GM21423 (cell line): ENCODE data around the gene DLG3.

ENCODE experiments used
- ATAC-seq: cut with Tn5 transposase; IDR thresholded peaks from one replicate; pipeline ENCODE4 v1.9.1; 2021; ENCODE audit warnings: mild to moderate bottlenecking, moderate library complexity; ENCODE audit not compliant: unreplicated experiment

The DLG3 gene

DNA sequence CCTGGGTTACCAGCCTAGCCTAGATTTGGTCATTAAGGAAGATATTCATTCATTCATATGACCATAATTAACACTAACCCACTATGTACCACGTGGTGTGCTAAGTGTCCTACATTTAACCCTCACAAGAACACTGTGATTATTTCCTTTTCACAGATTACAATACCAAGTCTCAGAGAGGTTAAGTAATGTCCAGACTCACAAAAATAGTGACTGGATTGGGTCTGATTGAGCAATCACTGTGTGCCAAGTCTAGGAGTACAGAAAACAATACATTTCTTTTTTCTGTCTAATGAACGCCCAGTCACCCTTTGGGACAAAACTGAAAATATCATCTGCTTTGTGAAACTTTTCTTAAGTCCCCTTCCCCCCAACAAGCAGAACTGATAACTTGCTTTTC is 7.6 kb upstream of the DLG3 start:
- no peak for ATAC-seq

- no peak for ATAC-seq
Observed at GRCh38 chrX:70437921-70438665, 6.5 kb upstream of the DLG3 start.

DNA sequence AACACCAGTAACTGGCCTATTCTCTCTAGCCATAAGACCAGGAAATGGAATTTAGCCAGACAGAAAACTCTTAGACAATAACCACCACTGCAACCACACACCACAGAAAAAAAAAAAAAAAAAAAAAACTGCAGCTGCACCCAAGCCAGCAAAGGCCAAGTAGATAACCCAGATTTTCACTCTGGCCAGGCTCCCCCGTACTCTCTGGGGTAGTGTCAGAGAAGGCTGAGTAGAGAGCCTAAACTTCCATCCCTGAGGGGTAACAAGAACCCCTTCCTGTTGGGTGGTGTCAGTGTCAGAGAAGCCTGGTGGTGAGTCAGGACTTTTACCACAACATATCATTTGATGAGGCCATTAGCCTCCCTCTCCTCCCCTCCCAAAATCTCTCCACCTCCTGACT is 5.6 kb upstream of the DLG3 start:
- ATAC-seq = no peak

DNA sequence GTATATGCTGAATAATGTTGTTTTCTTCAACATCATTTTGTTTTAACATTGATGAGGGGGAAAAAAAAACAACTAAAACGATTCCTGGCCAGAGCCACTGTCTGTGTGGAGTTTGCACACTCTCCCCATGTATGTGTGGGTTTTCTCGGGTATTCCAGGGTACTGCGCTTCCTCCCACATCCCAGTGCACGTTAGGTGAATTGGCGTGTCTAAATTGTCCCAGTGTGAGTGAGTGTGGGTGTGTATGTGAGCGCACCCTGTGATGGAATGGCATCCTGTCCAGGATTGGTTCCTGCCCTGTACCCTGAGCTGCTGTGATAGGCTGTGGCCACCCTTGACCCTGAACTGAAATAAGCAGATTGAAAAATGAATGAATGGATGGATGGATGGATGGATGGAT is 2.4 kb upstream of the DLG3 start:
- no peak for ATAC-seq

- no peak for ATAC-seq
Observed at GRCh38 chrX:70444946-70445656, 466 bp downstream of the DLG3 start.

- ATAC-seq = no peak
Observed at GRCh38 chrX:70445951-70446350, 1.3 kb downstream of the DLG3 start.

- no peak for ATAC-seq
Observed at GRCh38 chrX:70446380-70447350, 2.0 kb downstream of the DLG3 start.

DNA sequence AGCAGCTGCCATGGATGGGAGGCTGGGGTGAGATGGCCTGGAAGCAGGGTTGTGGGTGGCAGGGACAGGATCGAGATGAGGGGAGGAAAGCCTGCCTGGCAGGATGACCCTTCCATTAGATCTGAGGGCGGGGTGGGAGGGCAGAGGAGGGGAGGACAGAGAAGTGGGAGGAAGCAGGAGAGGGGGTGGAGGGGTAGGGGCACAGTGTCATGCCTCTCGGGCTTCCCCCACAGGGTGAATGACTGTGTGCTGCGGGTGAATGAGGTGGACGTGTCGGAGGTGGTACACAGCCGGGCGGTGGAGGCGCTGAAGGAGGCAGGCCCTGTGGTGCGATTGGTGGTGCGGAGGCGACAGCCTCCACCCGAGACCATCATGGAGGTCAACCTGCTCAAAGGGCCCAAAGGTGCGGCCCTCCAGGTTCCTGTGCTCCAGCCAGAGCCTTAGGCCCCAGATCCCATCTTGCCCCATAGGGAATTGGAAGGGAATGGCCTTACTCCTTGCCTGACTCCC is 4.9 kb downstream of the DLG3 start:
- no peak for ATAC-seq

DNA sequence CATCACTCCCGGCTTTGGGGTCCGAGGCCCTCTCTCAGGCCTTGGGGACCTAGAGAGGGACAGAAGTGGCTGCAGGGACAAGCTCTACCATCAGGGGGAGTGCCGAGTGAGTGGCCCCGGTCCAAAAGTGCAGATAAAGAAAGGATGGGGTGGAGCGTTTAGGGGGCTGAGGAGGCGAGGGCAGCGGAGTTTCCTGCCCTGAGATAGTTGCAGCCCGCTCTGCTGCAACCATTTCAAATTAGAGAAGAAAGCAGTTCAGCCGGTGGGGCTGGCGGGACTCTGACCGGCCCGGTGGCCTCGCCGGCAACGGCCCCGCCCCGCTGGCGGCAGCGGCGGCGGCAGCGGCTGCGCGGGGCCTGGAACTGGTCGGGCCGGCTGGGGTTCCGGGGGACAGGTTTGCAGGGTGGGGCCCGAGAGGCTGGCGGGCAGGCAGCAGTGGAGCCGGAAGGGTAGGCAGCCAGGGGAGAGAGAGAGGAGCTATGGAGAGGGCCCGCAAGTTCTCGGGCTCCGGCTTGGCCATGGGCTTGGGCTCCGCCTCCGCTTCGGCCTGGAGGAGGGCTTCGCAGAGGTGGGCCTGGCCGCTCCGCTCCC is 7.6 kb downstream of the DLG3 start:
- ATAC-seq = peak; percentile 31

DNA sequence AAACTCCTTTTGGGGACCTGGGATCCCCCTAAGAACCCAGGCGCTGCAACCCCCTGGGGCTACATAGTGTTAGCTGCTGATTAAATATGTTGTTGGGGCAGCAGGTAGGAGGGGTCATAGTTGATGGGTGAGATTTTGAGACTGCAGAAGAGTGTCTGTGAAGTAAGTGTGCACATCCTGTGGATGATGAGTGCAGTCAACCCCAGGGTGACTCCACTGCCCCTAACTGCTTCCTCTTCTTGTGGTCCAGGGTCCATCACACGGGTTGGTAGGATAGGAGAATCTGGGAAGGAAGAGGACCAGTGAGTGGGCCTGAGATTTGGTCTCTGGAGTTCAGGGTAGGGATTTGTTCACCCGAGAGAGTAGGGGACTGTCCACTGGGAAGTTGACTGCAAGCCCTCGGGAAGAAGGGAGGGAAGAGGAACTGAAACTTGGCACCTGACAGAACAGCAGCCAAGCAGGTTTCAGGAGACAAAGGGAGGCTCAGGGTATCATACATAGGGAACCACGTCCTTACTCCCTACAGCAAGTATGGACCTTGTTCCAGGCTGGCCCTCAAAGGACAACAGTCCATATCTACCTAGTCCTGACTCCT is 8.5 kb downstream of the DLG3 start:
- ATAC-seq = no peak

GRCh38 chrX:70454441-70455365 is 10.1 kb downstream of the DLG3 start:
- peak; percentile 60 for ATAC-seq

GRCh38 chrX:70455366-70456202 is 10.9 kb downstream of the DLG3 start:
- ATAC-seq = peak; percentile 25

DNA sequence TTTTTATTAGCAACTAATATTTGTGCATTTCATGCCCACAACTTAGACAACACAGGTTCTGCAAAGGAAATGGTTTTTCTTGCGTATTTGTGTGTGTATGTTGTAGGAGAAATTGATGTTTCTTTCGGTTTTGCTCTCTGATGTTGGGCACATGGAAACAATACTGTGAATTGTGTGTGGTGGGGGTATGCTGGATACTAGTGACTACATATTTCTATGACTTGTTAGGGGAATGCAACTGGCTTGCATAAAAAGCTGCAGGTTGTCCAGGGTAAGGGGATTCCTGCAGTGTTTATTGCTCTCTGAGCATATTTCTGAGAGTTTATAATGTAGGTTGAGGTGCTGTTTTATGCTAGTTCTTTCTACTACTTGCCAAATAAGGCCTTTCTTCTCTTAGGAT is 11.6 kb downstream of the DLG3 start:
- peak; percentile 18 for ATAC-seq

- no peak for ATAC-seq
Observed at GRCh38 chrX:70461026-70461425, 16.4 kb downstream of the DLG3 start.

GRCh38 chrX:70464051-70464450 is 19.4 kb downstream of the DLG3 start:
- no peak for ATAC-seq

DNA sequence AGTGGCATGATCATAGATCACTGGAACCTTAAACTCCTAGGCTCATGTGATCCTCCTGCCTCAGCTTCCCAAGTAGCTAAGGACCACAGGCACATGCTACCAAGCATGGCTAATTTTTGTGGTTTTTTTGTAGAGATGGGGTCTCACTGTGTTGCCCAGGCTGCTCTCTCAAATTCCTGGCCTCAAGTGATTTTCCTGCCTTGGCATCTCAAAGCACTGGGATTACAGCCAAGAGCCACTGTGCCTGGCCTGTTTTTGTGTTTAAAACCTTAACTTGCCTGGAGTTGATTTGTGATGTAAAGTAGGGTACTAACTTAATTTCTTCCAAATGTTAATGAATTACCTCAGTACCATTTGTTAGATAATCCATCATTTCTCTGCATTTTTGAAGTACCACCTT is 22.3 kb downstream of the DLG3 start:
- ATAC-seq = no peak

DNA sequence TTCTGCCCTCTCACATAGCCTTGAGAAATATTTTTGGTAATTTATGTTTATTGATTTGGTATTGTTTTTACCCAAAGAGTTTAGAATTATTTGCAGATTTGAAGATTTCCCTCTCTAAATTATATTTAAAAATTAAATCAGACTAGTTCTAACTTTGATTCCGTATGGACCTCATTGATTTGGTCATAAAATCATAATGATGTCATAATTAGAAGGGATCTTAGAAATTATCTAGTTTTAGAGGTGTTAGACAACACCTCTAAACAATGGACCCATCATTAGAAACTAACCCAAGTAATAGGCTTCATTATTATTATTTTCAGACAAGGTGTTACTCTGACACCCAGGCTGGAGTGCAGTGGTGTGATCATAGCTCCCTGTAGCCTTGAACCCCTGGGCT is 24.1 kb downstream of the DLG3 start:
- no peak for ATAC-seq

DNA sequence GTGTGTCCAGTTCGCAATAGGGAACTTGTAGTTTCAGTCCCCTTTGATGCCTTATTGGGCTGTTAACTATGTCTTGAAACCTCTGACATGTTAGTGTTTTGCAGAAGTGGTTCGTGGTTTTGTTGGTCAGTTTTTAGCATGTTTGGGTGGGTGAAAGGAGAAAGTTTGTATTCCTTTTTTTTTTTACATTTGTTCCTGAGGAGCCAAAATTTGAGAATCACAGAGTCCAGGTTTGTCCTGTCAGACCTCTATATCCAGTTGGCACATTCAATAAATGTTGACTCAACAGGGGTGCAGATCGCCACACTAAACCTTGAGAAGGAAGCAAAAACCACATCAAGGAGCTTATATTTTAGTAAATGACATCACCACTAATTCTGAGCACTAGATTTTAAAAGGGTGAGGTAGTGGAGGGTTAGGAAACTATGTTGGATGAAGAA is 26.2 kb downstream of the DLG3 start:
- ATAC-seq = peak; percentile 77
